ENCODE results near the gene LCOR.

DNA sequence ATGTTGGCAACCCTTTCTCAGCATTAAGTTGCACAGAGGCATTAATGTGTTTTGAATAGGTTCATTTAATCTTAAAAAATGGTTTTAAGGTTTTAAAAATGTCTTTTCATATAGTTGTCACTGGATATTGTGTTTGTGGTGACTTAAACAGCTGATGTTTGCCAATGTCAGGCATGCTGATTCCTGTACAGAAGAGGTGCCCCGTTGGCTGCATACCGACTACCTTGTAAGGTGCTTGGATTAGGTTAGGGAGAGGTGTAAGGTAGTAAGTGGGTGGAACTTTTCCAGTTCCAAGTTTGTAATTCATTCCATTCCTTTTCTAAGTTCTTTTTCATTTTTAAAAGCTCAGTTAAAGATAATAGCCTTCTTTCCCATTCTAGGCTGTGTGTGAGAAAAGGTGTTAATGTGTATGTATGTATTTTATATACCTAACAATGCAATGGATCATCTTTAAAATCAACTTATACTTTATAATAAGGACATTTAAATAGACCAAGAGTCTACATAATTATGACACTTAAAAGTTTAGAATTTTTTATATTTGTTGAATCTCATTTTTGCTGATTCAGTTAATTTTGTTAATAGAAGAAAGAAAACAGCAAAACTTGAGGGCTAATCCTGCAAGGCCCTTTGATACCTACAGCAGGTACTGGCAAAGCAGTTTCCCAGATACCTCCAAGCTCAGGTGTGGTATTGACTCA is 155.2 kb downstream of the LCOR start:
- TF ChIP-seq POLR2A (IDR thresholded peaks at IDR 0.05): no peak
- no peak for TF ChIP-seq CTCF (IDR thresholded peaks at IDR 0.05)
